ENCODE measurements around the gene CPAMD8.

CPAMD8 gene

DNA sequence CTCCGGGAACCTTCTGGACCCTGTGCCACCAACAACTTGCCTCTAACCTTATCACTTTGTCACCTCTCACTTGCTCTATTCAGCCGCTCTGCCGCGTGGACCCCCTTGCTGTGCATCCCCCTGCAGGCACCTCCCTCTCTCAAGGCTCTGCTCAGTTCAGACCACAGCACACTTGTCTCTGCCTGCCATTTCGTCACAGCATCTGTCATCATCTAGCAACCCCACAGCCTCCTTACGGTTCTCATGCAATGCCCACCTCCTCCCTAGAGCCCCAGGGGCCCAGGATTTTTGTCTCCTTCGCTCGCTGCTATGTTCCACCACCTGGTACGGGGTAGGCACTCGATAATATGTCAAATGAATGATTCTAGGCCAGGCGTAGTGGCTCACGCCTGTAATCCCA, 43.8 kb upstream of the CPAMD8 start:
- TF ChIP-seq, protein P1, sequence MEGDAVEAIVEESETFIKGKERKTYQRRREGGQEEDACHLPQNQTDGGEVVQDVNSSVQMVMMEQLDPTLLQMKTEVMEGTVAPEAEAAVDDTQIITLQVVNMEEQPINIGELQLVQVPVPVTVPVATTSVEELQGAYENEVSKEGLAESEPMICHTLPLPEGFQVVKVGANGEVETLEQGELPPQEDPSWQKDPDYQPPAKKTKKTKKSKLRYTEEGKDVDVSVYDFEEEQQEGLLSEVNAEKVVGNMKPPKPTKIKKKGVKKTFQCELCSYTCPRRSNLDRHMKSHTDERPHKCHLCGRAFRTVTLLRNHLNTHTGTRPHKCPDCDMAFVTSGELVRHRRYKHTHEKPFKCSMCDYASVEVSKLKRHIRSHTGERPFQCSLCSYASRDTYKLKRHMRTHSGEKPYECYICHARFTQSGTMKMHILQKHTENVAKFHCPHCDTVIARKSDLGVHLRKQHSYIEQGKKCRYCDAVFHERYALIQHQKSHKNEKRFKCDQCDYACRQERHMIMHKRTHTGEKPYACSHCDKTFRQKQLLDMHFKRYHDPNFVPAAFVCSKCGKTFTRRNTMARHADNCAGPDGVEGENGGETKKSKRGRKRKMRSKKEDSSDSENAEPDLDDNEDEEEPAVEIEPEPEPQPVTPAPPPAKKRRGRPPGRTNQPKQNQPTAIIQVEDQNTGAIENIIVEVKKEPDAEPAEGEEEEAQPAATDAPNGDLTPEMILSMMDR (IDR thresholded peaks at IDR 0.05; ENCODE audit: insufficient read depth, missing control alignments) = no peak
- FAIRE-seq = no peak

DNA sequence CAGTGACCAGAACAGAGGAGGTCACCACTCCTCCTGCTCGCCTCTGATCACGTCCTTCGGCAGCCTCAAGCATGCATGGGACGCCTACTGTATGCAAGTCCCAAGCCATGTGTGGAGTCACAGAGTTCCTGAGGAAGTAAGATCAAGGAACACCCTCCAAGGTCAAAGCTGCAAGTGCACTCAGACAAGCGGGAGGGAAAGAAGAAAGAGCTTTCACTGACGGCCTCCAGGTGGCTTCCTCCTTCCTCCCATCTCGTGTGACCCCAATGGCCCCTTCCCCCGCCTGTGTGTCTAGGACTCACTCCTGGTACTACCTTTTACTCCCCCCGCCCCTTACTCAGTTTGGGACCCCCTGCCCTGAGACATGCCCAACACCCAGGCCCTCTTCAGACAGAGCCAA, 42.6 kb upstream of the CPAMD8 start:
- DNase-seq (ENCODE audit: insufficient read length, low spot score) (no peak), FAIRE-seq (no peak)
- TF ChIP-seq, protein P1 (IDR thresholded peaks at IDR 0.05; ENCODE audit: insufficient read depth, missing control alignments) = no peak

More for the DNA sequence above, 43.8 kb upstream of the CPAMD8 start:
- DNase-seq (ENCODE audit: insufficient read length, low spot score) = no peak

DNA sequence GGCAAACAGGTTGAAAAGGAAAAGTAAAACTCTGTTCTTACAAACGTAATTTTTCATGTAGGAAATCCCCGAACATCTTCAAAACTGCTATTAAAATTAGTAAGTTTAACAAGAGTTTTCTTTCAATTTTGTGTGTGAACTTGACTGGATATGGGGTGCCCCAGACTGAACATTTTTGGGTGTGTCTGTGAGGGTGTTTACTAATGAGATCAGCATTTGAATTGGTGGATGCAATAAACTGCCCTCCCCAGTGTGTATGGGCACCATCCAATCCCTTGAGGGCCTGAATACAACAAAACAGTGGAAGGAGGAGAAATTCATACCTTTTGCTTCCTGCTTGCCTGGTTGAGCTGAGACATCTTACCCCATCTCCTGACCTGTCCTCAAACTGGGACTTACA, 36.8 kb upstream of the CPAMD8 start:
- no peak for FAIRE-seq
- DNase-seq (ENCODE audit: insufficient read length, low spot score) = no peak
- TF ChIP-seq, protein P1 (IDR thresholded peaks at IDR 0.05; ENCODE audit: insufficient read depth, missing control alignments) = no peak

DNA sequence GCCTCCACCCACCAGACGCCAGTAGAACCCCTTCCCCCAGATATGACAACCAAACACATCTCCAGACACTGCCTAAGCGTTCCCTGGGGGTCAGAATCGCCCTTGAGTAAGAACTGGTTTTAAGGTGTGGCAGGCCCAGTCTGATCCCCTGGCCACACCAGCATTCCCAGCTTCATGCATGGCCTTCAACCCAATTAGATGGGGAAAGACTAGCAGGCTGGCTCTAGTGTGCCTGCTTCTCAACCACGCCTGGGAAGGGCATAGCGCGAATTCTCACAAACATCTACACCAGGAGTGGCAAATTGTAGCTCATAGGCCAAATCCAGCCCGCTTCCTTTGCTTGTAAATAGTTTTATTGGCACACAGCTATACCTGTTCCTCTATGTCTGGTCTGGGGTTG, 35.1 kb upstream of the CPAMD8 start:
- DNase-seq (ENCODE audit: insufficient read length, low spot score) = no peak
- TF ChIP-seq, protein P1 (IDR thresholded peaks at IDR 0.05; ENCODE audit: insufficient read depth, missing control alignments) = no peak
- no peak for FAIRE-seq

DNA sequence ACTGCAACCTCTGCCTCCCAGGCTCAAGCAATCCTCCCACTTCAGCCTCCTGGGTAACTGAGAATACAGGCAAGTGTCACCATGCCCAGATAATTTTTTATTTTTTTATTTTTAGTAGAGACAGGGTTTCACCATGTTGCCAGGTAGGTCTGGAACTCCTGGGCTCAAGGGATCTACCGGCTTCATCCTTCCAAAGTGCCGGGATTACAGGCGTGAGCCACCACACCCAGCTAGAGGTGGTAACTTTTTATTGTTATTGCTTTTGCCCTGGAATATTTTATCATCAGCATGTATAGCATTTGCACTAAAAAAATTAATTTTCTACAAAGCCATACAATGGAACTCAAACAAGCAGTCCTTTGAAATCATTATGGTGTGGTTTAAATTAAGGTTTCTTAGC, 34.6 kb upstream of the CPAMD8 start:
- FAIRE-seq (no peak), DNase-seq (ENCODE audit: insufficient read length, low spot score) (no peak)
- TF ChIP-seq, protein P1 (IDR thresholded peaks at IDR 0.05; ENCODE audit: insufficient read depth, missing control alignments) = no peak

DNA sequence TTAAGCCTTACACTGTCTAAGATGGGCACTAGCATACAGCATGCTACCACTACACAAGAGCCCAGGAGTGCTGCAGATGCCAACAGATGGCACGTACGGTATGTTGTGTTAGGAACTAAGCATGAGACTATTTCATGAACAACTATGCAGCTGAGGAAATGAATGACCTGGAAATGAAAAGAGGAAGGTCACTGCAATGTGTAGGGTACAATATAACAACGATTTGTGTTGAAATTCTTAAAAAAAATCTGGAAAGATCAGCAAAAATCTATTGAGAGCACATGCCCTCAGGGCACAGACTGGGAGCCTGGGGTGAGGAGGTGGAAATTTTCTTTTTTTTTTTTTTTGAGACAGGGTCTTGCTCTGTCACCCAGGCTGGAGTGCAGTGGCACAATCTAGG, 34.2 kb upstream of the CPAMD8 start:
- FAIRE-seq (no peak), DNase-seq (ENCODE audit: insufficient read length, low spot score) (no peak)
- TF ChIP-seq, protein P1 (IDR thresholded peaks at IDR 0.05; ENCODE audit: insufficient read depth, missing control alignments) = no peak

DNA sequence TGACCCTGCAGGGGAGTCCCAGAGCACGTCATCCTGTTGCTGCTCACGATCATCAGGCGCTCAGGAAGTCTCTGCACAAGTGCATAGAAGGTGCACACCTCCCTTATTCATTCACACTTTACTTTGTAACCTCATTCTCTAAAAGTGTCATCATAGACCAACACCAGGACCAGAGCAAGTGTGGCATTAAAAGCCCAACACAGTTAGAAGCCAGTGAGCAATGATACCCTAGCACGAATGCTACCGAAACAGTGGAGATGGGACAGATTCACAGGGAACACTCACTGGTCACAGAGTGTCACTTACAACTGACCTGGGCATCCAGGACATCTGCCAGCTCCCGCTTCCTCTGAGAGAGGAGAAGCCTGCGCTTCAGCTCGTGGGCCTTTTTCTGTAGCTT, 31.6 kb upstream of the CPAMD8 start:
- no peak for DNase-seq (ENCODE audit: insufficient read length, low spot score)

More for the DNA sequence above, 31.6 kb upstream of the CPAMD8 start:
- TF ChIP-seq, protein P1 (IDR thresholded peaks at IDR 0.05; ENCODE audit: insufficient read depth, missing control alignments) = no peak
- no peak for FAIRE-seq

All from D721Med (cell line).